Left cardiac atrium (tissue), 4 donors: ENCODE data around the gene PAK4. TPM values are rescaled to one million over a fixed set of nuclear protein-coding genes. Genes with fewer than 3 reads are reported as not detected.

Experiments
- ATAC-seq, 2 donors: fragments of 200-7000 bp; cut with Tn5 transposase; one replicate each; pipeline ENCODE4 v1.9.1; 2020; ENCODE audit warnings: mild to moderate bottlenecking in 2 of 2, moderate library complexity in 2 of 2
- DNase-seq: peaks from one replicate; pipeline ENCODE4 v3.0.0-alpha.2; 2020
- intact Hi-C, 2 donors: fragments of 100-400 bp; cut with DNase I; formaldehyde crosslinking; loops; one replicate each; pipeline versions ENCODE4 v1.14.1 to v1.15.1; 2022 to 2023
- total RNA-seq, 2 donors: library from RNA; stranded (reverse); fragmentation: NEBNext Ultra II Directional; extraction: Animal tissue kit (Norgen Biotek cat#: 25700); gene quantifications; one replicate each; pipeline ENCODE4 v1.2.1, GENCODE V29; 2021
- donor health status: DM: no; HTN: yes; CAD: no.
- donor health status: DM: no; HTN: yes; CAD: no; lungs with severe emphysema.
- donor health status: DM: yes; HTN: yes; CAD: no.
- donor health status: Dilated cardiomyopathy.

The PAK4 gene
- total RNA-seq, 2 donors from 2014 or later, result 15.8 to 17.2 TPM

- peak; percentile 69 to 83 for ATAC-seq
- intact Hi-C loops, result loop anchor here in 1 of 2 donors (10.0 kb wide), 1 partner anchor 131 kb away; the partner anchor contains the start of gene LRFN1
These were observed 68.2 kb downstream of the PAK4 start for GRCh38 chr19:39193803-39194202.

GRCh38 chr19:39194832-39195542 is 69.4 kb downstream of the PAK4 start:
- ATAC-seq (no peak), DNase-seq (no peak)
- intact Hi-C loops, result loop anchor here in 1 of 2 donors (10.0 kb wide), 1 partner anchor 130 kb away; the partner anchor contains the start of gene LRFN1

More at GRCh38 chr19:39193803-39194202, 68.2 kb downstream of the PAK4 start:
- DNase-seq, result no peak

GRCh38 chr19:39195755-39196154 is 70.2 kb downstream of the PAK4 start:
- ATAC-seq, result no peak
- intact Hi-C loops, result loop anchor here in 1 of 2 donors (10.0 kb wide), 1 partner anchor 129 kb away; the partner anchor contains the start of gene LRFN1

GRCh38 chr19:39196320-39196719 is 70.7 kb downstream of the PAK4 start:
- DNase-seq (no peak), ATAC-seq (no peak)
- intact Hi-C loops, result loop anchor here in 1 of 2 donors (10.0 kb wide), 1 partner anchor 128 kb away; the partner anchor contains the start of gene LRFN1

More at GRCh38 chr19:39195755-39196154, 70.2 kb downstream of the PAK4 start:
- no peak for DNase-seq

GRCh38 chr19:39196860-39197562 is 71.4 kb downstream of the PAK4 start, which contains the start of gene NCCRP1:
Gene NCCRP1 (plus strand): TSS chr19:39196964. CDS start chr19:39196983, 19 bp downstream.
- DNase-seq (no peak), ATAC-seq (no peak)
- intact Hi-C loops, result loop anchor here in 1 of 2 donors (10.0 kb wide), 1 partner anchor 128 kb away; the partner anchor contains the start of gene LRFN1

- ATAC-seq, result peak in 1 of 2 donors; percentile 12
- DNase-seq, result no peak
- intact Hi-C loops, result loop anchor here in 1 of 2 donors (10.0 kb wide), 1 partner anchor 127 kb away; the partner anchor contains the start of gene LRFN1
These were observed 72.2 kb downstream of the PAK4 start for GRCh38 chr19:39197808-39198207.

GRCh38 chr19:39199025-39199424 is 73.4 kb downstream of the PAK4 start:
- intact Hi-C loops, result loop anchor here in 1 of 2 donors (10.0 kb wide), 1 partner anchor 126 kb away; the partner anchor contains the start of gene LRFN1
- peak; percentile 78 to 92 for ATAC-seq
- DNase-seq, result peak; percentile 58

- ATAC-seq, result no peak
- no peak for DNase-seq
These were observed 74.6 kb downstream of the PAK4 start for GRCh38 chr19:39200066-39200802.

GRCh38 chr19:39200803-39201115 is 75.2 kb downstream of the PAK4 start:
- intact Hi-C loops, result no loop called here

More at GRCh38 chr19:39200066-39200802, 74.6 kb downstream of the PAK4 start:
- intact Hi-C loops, result no loop called here

GRCh38 chr19:39202998-39203355 is 77.4 kb downstream of the PAK4 start:
- ATAC-seq (no peak), DNase-seq (no peak)
- intact Hi-C loops, result no loop called here

More at GRCh38 chr19:39200803-39201115, 75.2 kb downstream of the PAK4 start:
- ATAC-seq (no peak), DNase-seq (no peak)

- ATAC-seq, result no peak
- intact Hi-C loops, result no loop called here
- DNase-seq, result no peak
These were observed 78.1 kb downstream of the PAK4 start, which contains the start of gene SYCN for GRCh38 chr19:39203372-39204341. Gene SYCN (minus strand): TSS chr19:39204263. CDS start chr19:39204254, 9 bp downstream.

GRCh38 chr19:39205449-39205764 is 79.8 kb downstream of the PAK4 start:
- intact Hi-C loops, result no loop called here
- DNase-seq, result no peak
- no peak for ATAC-seq

GRCh38 chr19:39206122-39206521 is 80.5 kb downstream of the PAK4 start:
- intact Hi-C loops, result no loop called here
- ATAC-seq (no peak), DNase-seq (no peak)

- no peak for DNase-seq
- ATAC-seq, result no peak
- intact Hi-C loops, result no loop called here
These were observed 81.8 kb downstream of the PAK4 start for GRCh38 chr19:39207293-39207836.

- ATAC-seq (no peak), DNase-seq (no peak)
- intact Hi-C loops, result no loop called here
These were observed 82.7 kb downstream of the PAK4 start for GRCh38 chr19:39208175-39208795.

- ATAC-seq, result no peak
- no peak for DNase-seq
- intact Hi-C loops, result no loop called here
These were observed 83.6 kb downstream of the PAK4 start for GRCh38 chr19:39209196-39209595.

GRCh38 chr19:39211731-39212374 is 86.3 kb downstream of the PAK4 start:
- DNase-seq (no peak), ATAC-seq (no peak)
- intact Hi-C loops, result no loop called here
